Kidney glomerular epithelial cell (primary cell): ENCODE results near the gene C10orf95.
"Not testable (repeated sequence)": the region's sequence is repeated elsewhere in the genome, so short reads cannot be mapped to it uniquely, and the experiment has no call there.

ENCODE experiments used
- DNase-seq: peaks from one replicate; lab custom pipeline; 2025; lab: John Stamatoyannopoulos, UW

C10orf95 gene

GRCh38 chr10:102465466-102465865, 14.1 kb upstream of the C10orf95 start:
- no peak for DNase-seq

DNA sequence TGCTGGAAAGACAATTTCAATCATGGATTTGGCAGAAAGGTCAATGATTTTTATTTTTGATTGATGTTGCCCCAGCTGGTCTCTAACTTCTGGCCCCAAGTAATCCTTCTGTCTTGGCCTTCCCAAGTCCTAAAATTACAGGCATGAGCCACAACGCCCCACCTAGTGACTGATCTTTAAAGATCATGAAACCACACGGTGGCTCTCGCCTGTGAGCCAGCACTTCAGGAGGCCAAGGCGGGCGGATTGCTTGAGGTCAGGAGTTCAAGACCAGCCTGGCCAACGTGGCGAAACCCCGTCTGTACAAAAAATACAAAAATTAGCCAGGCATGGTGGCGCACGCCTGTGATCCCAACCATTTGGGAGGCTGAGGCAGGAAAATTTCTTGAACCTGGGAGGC, 12.6 kb upstream of the C10orf95 start:
- no peak for DNase-seq

DNA sequence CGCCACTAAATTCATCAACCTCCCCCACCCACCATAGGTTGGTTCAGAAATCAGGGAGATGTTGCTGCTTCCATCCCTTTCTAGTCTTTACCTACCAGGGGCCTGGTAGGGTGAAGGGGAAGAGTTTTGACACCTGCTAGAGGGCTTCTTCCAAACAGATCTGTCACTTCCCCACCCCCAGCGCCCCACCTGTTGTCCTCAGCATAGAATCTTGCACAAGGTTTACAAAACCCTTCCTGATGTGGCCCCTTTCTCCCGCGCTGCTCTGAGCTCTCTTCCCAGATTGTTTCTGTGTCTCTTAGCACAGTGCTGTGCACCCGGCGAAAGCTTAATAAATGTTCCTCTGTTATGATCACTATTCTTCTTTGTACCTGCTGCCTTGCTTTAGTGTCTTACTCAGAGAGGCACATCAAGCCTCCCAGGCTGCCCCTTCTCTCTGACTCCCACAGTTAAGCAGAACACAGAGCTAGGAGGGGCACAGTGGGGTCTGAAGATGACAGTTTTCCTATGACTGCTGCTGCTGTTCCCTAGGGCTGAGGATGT, 11.2 kb upstream of the C10orf95 start:
- DNase-seq = no peak

DNA sequence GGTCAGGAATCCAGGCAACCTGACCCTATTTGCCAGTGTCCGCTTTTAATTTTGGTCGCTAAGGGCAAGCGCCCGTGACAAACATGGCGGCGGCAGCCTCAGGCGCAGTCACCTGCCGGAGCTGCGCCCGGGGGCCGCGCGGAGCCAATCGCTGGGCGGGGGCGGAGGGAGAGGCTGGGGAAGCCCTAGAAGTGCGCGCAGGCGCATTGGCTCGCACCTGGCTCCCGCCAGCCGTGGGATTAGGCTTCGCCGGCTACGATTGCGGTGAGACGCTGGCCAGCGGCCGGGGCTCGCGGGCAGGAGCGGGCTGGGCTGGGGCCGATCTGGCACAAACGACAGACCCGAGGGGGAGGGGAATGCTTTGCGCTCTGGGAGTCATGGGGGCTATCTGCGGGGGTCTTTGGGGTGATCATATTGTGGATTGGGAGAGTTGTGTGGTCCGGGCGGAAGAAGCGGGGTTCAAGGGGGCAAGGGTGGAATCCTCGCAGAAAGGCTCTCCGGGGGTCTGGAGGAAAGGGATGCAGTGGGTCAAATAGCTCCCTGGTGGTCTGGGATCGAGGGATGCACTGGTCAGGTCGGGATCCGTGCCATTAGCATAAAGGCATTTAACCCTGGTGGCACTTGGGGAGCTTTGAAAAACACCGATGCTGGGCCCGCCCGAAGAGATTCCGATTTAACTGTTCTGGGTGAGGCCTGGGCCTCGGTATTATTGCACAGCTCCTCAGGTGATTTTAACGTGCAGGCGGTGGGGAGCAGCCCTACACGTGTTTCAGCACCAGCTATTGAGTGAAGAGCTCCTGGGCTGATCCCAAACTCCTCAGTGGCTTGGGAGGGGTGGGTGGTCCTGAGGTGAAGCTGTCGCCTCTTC, 10.1 kb upstream of the C10orf95 start:
- DNase-seq = peak; percentile 85

DNA sequence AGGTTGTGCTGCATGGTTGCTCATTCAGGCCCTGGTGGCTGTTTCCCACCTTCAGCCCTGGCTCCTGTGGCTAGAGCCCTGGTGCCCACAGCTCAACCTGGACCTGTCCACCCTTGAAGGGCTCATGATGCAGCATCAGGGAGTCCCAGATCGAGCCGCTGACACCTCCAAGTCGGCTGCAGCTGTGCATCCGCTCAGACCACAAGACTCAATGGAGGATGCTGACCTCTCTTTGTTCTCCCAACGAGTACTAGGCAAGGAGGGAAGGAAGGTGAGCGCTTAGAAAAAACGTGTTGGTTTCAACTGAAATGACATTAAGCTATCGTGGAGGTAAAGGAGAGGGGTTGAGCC, 9.5 kb upstream of the C10orf95 start:
- DNase-seq = no peak

- no peak for DNase-seq
Measured at GRCh38 chr10:102458656-102459055, 7.3 kb upstream of the C10orf95 start.

- DNase-seq = no peak
Measured at GRCh38 chr10:102457591-102458150, 6.3 kb upstream of the C10orf95 start.

DNA sequence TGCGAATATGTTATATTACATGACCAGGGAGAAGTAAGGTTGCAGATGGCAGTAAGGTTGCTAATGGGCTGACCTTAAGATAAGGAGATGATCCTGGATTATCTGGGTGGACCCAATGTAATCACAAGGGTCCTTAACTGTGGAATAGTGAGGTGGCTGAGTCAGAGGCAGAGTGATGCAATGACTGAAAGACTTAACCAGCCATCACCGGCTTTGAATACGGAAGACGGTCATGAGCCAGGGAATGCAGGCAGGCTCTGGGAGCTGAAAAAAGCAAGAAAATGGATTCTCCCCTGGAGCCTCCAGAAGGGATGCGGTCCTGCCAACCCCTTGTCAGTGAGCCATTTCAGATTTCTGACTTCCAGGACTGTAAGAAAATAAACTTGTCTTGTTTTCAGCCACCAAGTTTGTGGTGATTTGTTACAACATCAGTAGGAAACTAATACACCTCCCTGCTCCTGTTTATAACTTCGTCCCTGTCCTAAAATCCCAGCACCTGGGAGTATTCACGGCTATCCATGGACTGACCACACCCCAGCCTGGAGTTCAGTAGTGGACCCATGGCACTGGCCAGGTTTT, 4.6 kb upstream of the C10orf95 start:
- no peak for DNase-seq

DNA sequence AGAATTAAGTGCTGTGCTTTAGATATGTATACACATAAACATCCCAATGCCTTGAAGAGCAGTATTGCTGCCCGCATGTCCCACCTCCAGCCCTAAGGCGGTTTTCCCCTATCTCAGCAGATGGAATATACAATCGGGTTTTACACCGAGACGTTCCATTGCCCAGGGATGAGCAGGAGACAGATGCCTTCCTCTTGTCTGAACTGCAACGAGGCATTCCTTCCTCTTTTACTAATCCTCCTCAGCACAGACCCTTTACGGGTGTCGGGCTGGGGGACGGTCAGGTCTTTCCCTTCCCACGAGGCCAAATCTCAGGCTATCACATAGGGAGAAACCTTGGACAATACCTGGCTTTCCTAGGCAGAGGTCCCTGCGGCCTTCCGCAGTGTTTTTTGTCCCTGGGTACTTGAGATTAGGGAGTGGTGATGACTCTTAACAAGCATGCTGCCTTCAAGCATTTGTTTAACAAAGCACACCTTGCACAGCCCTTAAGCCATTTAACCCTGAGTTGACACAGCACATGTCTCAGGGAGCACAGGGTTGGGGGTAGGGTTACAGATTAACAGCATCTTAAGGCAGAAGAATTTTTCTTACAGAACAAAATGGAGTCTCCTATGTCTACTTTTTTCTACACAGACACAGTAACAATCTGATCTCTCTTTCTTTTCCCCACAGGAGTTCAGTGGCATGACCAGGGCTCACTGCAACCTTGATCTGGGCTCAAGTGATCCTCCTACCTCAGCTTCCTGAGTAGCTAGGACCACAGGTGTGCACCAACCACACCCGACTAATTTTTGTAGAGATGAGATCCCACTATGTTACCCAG, 3.5 kb upstream of the C10orf95 start:
- not testable (repeated sequence) for DNase-seq

DNA sequence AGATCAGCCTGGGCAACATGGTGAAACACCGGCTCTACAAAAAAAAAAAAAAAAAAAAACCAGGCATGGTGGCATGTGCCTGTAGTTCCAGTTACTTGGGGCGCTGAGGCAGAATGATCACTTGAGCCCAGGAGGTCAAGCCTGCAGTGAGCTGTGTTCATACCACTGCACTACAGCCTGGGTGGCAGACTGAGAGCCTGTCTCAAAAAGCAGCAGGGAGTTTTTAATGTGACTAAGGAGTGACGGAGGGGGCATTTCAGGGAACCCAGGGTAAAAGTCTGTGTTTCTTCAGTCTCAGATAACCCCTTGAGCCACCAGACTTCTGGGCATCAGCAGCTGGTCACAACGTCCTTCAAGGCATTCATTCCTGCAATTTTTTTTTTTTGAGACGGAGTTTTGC, 2.2 kb upstream of the C10orf95 start:
- no peak for DNase-seq

DNA sequence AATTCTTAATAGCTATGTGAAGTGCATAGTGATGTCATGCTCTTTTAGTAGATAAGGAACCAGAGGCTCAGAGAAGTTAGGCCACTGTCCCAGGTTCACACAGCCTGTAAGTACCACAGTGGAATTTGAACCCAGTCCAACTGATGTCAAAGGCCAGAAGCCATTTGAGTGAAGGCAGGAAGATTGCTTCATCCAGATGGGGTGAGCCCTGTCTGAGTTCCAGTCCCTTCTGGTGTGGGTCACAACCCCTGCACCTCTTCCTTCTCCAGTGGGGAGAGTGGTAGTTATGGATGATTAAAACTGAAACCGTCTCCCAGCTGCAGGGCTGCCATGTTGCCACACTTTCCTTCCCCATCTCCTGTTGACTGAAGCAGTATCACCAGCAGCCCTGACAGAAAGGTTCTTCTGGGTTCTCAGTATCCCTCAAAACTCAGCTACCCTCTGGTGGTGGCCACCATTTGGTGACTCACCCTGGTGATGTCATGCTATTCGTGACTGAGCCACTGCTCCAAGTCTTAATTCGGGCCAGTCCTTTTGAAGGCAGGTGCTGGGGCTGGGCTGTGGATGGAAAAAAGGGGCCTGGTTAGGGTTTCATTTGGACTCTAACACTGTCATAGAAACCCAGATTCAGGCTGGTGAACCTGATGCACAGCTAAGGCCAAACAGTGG, 1.5 kb upstream of the C10orf95 start:
- no peak for DNase-seq

- DNase-seq = peak; percentile 62
Measured at GRCh38 chr10:102450374-102451104, 804 bp downstream of the C10orf95 start.

- no peak for DNase-seq
Measured at GRCh38 chr10:102450124-102450373, 1.3 kb downstream of the C10orf95 start.

DNA sequence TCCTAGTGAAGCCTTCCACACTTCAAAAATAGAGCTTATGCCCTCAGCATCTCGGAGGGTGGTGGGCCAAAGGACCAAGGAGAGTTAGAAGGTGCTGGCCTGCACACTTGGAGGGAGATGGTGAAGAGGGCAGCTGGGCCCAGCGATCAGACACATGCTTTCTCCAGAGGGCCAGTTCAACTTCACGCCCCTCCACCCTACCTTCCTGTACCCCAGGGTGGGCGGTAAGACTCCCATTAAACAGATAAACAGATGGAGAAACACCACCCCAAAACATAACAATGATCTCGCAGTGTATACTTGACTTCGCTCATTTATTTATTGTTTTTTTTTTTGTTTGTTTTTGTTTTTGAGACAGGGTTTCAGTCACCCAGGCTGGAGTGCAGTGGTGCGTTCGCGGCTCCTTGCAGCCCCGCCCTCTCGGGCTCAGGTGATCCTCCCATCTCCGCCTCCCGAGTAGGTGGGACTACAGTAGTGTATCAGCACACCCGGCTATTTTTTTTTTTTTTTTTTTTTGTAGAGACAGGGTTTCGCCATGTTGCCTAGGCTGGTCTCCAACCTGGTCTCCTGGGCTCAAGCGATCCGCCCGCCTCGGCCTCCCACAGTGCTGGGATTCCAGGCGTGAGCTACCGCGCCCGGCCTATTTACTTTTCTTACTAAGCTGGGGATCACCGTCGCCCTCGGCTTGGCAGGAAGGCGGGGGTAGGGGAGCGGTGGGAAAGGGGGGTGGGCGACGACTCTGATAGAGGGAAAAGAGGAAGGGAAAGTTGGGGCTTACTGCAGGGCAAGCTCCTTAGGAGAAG, 1.8 kb downstream of the C10orf95 start:
- peak; percentile 58 for DNase-seq

GRCh38 chr10:102444851-102445250, 6.5 kb downstream of the C10orf95 start:
- no peak for DNase-seq

- DNase-seq = no peak
Measured at GRCh38 chr10:102438374-102438773, 13.0 kb downstream of the C10orf95 start.

GRCh38 chr10:102437515-102437914, 13.8 kb downstream of the C10orf95 start:
- DNase-seq = no peak

- no peak for DNase-seq
Measured at GRCh38 chr10:102436312-102436711, 15.0 kb downstream of the C10orf95 start.

GRCh38 chr10:102435529-102436233, 15.7 kb downstream of the C10orf95 start:
- DNase-seq = no peak

DNA sequence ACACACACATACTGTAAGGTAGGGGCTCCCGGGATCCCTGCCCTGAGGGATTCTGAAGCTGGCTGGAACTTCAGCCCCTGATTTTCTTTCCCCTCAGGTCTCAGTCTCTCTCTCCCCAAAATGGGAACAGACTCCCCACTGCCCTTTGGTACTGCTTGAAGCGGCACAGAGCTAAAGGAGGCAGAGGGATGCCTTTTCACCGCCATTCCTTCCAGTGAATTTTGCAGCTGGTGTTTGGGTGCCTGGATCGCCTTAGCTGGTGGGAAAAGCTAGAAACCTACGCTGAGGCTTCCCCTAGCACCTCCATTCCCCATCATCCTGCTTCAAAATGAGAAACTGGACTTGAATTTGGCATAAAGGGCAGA, 16.2 kb downstream of the C10orf95 start:
- DNase-seq = no peak
